ENCODE results near the gene INSR.

DNA sequence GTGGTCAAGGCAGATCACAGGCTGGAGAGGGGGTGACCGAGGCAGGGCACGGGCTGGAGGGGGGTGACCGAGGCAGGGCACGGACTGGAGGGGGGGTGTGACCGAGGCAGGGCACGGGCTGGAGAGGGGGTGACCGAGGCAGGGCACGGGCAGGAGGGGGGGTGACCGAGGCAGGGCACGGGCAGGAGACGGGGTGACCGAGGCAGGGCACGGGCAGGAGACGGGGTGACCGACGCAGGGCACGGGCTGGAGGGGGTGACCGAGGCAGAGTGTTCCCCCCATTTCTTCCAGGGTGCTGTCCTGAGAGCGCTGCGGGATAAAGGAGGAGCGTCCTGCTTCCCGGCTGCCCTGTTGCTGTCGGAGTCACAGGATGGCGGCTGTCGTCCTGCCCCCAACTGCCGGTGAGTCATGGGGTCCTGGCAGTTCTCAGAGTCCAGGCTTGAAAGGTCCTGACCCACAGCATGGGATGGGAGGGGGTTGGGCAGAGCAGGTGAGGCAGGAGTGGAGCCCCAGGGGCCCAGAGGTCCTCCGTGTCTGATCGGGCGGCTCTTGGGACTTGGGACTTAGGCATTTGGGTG lies 219.4 kb downstream of the INSR start:
- TF ChIP-seq, protein P1, sequence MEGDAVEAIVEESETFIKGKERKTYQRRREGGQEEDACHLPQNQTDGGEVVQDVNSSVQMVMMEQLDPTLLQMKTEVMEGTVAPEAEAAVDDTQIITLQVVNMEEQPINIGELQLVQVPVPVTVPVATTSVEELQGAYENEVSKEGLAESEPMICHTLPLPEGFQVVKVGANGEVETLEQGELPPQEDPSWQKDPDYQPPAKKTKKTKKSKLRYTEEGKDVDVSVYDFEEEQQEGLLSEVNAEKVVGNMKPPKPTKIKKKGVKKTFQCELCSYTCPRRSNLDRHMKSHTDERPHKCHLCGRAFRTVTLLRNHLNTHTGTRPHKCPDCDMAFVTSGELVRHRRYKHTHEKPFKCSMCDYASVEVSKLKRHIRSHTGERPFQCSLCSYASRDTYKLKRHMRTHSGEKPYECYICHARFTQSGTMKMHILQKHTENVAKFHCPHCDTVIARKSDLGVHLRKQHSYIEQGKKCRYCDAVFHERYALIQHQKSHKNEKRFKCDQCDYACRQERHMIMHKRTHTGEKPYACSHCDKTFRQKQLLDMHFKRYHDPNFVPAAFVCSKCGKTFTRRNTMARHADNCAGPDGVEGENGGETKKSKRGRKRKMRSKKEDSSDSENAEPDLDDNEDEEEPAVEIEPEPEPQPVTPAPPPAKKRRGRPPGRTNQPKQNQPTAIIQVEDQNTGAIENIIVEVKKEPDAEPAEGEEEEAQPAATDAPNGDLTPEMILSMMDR (IDR thresholded peaks at IDR 0.05; ENCODE audit: insufficient read depth, low read depth, low read length) = no peak
- no peak for TF ChIP-seq EZH2 (IDR thresholded peaks at IDR 0.05; ENCODE audit: insufficient read depth, low read length)

Measured in astrocyte (in vitro differentiated cells and primary cell).